Body of pancreas (tissue), 4 donors: ENCODE results near the gene GRPEL2.

Experiments
- POLR2A ChIP-seq, 3 donors: fragments of 450-650 bp; IDR thresholded peaks; one replicate each; pipeline ENCODE4 v1.6.1; 2016; ENCODE audit warnings: antibody characterized with exemption in 3 of 3, mild to moderate bottlenecking in 2 of 3
- TF ChIP-seq, protein P1 (sequence below), 7 experiments: fragments of 450-650 bp in 4 of 7; fragments of 200-600 bp in 3 of 7; sonication (generic) in 3 of 7; IDR thresholded peaks; one replicate each; pipeline ENCODE4 v1.5.1; 2016 to 2019; ENCODE audit warnings: antibody characterized with exemption in 7 of 7

DNA sequence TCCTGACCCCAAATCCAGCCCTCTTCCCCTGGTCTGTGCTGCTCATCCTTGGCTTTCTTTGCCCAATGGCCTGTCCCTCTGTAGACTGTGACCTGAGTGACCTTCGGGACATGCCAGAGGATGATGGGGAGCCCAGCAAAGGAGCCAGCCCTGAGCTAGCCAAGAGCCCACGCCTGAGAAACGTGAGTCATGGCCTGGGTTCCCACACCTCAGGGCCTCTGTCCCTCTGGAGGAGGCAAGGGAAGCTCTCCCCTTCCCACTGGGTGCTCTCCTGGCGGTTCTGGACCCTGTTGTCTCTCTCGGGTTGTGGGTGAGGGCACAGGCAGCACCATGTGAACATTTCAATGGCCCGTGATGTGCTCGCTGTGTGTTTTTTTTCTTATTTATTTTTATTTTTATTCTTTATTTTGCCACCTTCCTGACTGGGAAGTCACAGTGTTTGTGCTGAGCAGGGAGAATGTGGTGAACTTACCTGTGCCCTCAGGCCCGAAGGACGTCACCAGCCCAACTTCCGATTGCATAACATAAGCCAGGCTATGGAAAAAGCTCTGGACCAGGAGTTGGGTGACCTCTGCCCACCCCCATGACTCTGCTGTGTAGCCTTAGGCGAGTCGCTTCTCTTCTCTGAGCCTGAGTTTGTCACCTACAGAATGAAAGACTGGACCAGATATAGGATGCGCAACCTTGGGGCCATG is 44.1 kb upstream of the GRPEL2 start:
- TF ChIP-seq POLR2A (IDR thresholded peaks at IDR 0.05): no peak
- TF ChIP-seq, protein P1, sequence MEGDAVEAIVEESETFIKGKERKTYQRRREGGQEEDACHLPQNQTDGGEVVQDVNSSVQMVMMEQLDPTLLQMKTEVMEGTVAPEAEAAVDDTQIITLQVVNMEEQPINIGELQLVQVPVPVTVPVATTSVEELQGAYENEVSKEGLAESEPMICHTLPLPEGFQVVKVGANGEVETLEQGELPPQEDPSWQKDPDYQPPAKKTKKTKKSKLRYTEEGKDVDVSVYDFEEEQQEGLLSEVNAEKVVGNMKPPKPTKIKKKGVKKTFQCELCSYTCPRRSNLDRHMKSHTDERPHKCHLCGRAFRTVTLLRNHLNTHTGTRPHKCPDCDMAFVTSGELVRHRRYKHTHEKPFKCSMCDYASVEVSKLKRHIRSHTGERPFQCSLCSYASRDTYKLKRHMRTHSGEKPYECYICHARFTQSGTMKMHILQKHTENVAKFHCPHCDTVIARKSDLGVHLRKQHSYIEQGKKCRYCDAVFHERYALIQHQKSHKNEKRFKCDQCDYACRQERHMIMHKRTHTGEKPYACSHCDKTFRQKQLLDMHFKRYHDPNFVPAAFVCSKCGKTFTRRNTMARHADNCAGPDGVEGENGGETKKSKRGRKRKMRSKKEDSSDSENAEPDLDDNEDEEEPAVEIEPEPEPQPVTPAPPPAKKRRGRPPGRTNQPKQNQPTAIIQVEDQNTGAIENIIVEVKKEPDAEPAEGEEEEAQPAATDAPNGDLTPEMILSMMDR (IDR thresholded peaks at IDR 0.05): no peak
